Measurements from ENCODE around the gene CFAP92.

GRCh38 chr3:129009266-129009665 is 15.4 kb upstream of the CFAP92 start:
- TF ChIP-seq POLR2AphosphoS5 (IDR thresholded peaks at IDR 0.05; ENCODE audit: insufficient read depth, low read depth, low read length) (no peak), GATA2 (IDR thresholded peaks at IDR 0.05; ENCODE audit: insufficient read depth, insufficient read length, low read depth, low read length) (no peak), POLR2A (IDR thresholded peaks at IDR 0.05; ENCODE audit: low read depth, low read length) (no peak), EZH2 (IDR thresholded peaks at IDR 0.05; ENCODE audit: borderline replicate concordance, low read depth, low read length, severe bottlenecking) (no peak)
- TF ChIP-seq, protein P1, sequence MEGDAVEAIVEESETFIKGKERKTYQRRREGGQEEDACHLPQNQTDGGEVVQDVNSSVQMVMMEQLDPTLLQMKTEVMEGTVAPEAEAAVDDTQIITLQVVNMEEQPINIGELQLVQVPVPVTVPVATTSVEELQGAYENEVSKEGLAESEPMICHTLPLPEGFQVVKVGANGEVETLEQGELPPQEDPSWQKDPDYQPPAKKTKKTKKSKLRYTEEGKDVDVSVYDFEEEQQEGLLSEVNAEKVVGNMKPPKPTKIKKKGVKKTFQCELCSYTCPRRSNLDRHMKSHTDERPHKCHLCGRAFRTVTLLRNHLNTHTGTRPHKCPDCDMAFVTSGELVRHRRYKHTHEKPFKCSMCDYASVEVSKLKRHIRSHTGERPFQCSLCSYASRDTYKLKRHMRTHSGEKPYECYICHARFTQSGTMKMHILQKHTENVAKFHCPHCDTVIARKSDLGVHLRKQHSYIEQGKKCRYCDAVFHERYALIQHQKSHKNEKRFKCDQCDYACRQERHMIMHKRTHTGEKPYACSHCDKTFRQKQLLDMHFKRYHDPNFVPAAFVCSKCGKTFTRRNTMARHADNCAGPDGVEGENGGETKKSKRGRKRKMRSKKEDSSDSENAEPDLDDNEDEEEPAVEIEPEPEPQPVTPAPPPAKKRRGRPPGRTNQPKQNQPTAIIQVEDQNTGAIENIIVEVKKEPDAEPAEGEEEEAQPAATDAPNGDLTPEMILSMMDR (IDR thresholded peaks at IDR 0.05; ENCODE audit: extremely low read depth in 1 of 2, insufficient read depth in 1 of 2, low read depth in 1 of 2, low read length in 2 of 2) = no peak
